ENCODE data around the gene ARSI. TPM values are rescaled to one million over a fixed set of nuclear protein-coding genes. Genes with fewer than 3 reads are reported as not detected.

ARSI gene
- total RNA-seq, 4 donors from 2014 or later, result 7.3 to 17.0 (median 8.1) TPM

DNA sequence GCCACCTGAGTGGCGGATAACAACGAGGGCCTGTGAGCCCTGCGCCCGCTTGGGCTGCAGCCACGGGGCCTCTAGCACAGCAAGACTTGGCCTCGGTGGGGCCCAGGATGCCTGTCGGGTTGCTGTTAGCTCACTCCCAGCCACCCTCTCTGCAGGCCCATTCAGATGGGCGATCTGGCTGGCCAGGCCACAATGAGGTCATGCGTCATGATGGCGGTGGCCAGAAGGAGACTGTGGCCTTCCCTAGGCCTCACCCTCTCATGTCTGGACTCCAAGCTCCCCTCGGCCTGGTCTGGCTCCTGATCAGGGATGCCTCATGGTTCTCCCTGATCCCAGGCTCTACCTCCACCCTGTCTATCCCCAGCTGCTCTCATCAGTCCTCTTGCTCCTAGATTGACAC lies 35.8 kb upstream of the ARSI start:
- 86 to 87% methylated on average over 11 of the region's 11 CpGs for WGBS, 2 donors

DNA sequence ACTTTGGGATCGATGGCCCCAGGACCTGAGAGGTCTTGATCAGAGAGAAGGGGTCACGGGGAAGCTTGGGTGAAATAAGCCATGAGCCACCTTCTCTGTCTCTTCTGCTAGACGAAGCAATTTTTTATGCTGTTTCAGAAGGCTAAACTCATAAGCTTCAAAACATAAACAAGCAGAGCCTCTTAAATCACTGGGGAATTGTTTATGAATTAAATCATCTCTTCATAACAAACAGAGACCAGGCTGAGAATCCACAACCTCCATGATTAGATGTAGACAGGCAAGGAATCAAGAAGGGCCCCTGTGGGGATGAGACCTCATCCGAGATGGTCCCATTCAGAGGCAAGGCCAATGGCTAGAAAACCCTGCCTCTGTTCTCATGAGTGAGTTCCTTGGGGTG lies 33.1 kb upstream of the ARSI start:
- Histone ChIP-seq H3K4me1 (peaks cover 0 to 12% (median 5%) of the 10 kb centered on the region in 4 donors), H3K36me3 (no peaks in the 10 kb centered on the region)

More for the DNA sequence above, 35.8 kb upstream of the ARSI start:
- no peaks in the 10 kb centered on the region for H3K36me3 ChIP-seq
- H3K9me3 ChIP-seq, result no peaks in the 10 kb centered on the region
- TF ChIP-seq EP300 (IDR thresholded peaks at IDR 0.05), result no peak
- no peak for TF ChIP-seq POLR2A (IDR thresholded peaks at IDR 0.05)
- peaks cover 0 to 12% (median 5%) of the 10 kb centered on the region in 4 donors for H3K4me1 ChIP-seq
- H3K27ac ChIP-seq, result no peak overlapping the region
- H3K4me3 ChIP-seq, result no peak overlapping the region
- no peak for DNase-seq (ENCODE audit: low spot score in 2 of 2)
- H3K27me3 ChIP-seq, result no peaks in the 10 kb centered on the region

DNA sequence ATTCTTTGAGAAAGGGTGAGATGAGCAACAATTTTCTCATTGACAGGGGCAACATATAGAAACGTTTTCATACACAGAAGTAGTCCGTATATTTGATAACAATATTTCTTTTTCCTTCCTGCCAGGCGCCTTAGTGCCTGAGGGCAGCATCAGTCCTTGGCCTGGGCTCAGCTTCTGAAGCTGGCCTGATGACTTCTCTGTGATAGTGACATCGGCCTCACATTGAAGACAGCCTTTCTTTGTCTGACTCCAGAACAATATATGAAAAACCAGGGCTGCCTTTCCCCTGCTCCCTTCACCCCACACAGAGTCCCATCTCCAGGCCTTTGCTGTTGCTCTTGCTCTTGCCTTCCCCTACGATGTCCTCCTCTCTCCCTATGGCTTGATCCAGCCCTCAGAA lies 30.7 kb upstream of the ARSI start:
- no peak for DNase-seq (ENCODE audit: low spot score in 2 of 2)
- Histone ChIP-seq H3K9me3 (no peaks in the 10 kb centered on the region), H3K4me3 (no peak overlapping the region), H3K4me1 (peaks cover 0 to under 1% (median 0%) of the 10 kb centered on the region in 4 donors), H3K27me3 (no peaks in the 10 kb centered on the region), H3K36me3 (no peaks in the 10 kb centered on the region), H3K27ac (no peak overlapping the region)
- TF ChIP-seq EP300 (IDR thresholded peaks at IDR 0.05), result no peak
- TF ChIP-seq POLR2A (IDR thresholded peaks at IDR 0.05), result no peak
- TF ChIP-seq, protein P1, sequence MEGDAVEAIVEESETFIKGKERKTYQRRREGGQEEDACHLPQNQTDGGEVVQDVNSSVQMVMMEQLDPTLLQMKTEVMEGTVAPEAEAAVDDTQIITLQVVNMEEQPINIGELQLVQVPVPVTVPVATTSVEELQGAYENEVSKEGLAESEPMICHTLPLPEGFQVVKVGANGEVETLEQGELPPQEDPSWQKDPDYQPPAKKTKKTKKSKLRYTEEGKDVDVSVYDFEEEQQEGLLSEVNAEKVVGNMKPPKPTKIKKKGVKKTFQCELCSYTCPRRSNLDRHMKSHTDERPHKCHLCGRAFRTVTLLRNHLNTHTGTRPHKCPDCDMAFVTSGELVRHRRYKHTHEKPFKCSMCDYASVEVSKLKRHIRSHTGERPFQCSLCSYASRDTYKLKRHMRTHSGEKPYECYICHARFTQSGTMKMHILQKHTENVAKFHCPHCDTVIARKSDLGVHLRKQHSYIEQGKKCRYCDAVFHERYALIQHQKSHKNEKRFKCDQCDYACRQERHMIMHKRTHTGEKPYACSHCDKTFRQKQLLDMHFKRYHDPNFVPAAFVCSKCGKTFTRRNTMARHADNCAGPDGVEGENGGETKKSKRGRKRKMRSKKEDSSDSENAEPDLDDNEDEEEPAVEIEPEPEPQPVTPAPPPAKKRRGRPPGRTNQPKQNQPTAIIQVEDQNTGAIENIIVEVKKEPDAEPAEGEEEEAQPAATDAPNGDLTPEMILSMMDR (IDR thresholded peaks at IDR 0.05), result no peak
- WGBS, 2 donors, result 63 to 66% methylated on average over 5 of the region's 5 CpGs

More for the DNA sequence above, 33.1 kb upstream of the ARSI start:
- Histone ChIP-seq H3K27ac (no peak overlapping the region), H3K4me3 (no peak overlapping the region), H3K27me3 (no peaks in the 10 kb centered on the region), H3K9me3 (no peaks in the 10 kb centered on the region)
- TF ChIP-seq EP300 (IDR thresholded peaks at IDR 0.05) (no peak), POLR2A (IDR thresholded peaks at IDR 0.05) (no peak)
- TF ChIP-seq, protein P1 (IDR thresholded peaks at IDR 0.05), result no peak
- DNase-seq (ENCODE audit: low spot score in 2 of 2), result no peak
- WGBS, 2 donors, result 77 to 81% methylated on average over 4 of the region's 4 CpGs

DNA sequence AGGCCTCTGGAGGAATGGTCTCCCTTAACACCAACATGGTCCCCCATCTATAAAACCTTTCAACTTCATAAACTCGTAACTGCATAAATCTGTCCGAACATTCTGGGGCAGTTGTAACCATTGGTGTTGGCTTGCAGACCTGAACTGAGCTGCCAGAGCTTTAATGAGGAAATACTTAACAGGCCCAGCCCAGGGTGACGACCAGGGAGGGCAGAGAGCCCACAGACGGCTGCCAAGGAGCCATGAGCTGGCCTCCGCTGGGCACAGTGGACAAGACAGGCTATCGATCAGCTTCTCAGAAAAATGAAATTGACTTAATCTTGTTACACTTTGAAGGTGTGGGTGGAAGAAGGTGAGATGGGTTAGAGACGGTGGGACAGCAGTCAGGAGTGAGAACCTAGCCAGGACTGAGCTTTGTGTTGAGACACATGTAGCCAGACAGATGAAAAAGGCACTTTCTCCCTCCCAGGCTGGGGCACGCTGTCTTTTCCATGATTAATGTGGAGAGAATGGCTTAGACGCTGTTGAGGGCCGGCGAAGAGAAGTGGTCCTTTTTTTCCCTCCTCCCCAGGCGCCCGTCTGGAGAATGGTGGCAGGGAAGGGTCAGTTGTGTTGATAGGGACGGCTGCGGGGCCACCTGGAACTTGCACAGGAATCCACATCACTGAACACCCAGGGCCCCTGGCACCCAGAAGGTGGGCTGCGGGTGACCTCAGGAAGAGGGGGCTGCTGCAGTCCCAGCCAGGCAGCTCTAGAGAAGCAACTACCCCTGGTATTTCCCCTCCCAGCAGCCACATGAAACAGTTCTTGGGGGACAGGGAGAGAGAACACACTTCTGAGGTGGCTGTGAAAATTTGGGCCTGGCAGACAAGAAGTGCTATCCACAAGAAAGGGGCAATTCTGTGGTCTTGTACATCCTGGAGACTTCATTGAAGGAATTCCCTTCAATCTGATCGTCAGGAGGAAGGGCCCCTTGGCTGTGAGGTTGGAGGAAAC lies 27.5 kb upstream of the ARSI start:
- Histone ChIP-seq H3K4me1 (no peaks in the 10 kb centered on the region), H3K4me3 (no peak overlapping the region), H3K27me3 (no peaks in the 10 kb centered on the region), H3K27ac (no peak overlapping the region), H3K9me3 (no peaks in the 10 kb centered on the region), H3K36me3 (no peaks in the 10 kb centered on the region)
- DNase-seq (ENCODE audit: low spot score in 2 of 2), result no peak
- TF ChIP-seq EP300 (IDR thresholded peaks at IDR 0.05) (no peak), POLR2A (IDR thresholded peaks at IDR 0.05) (no peak)
- TF ChIP-seq, protein P1 (IDR thresholded peaks at IDR 0.05), result no peak
- WGBS, 2 donors, result 68 to 81% methylated on average over 17 of the region's 17 CpGs

DNA sequence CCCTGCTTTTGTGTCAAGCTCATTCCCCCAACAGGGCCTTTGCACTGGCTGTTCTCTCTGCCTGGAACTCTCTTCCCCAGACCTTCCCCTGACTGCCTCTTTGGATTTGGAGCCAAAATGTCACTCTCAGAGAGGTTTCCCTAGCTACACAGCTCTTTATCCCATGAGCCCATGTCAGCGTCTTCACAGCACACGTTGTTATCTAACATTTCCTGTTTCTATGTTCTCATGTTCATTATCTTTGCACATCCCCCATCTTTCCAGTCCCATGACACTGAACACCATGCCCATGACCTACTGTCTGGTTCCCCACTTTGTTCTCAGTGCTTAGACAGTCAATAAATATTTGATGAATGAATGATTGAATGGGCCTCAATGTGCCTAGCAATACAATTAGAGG lies 26.3 kb upstream of the ARSI start:
- TF ChIP-seq EP300 (IDR thresholded peaks at IDR 0.05) (no peak), POLR2A (IDR thresholded peaks at IDR 0.05) (no peak)
- TF ChIP-seq, protein P1 (IDR thresholded peaks at IDR 0.05), result no peak
- DNase-seq (ENCODE audit: low spot score in 2 of 2), result no peak
- Histone ChIP-seq H3K36me3 (no peaks in the 10 kb centered on the region), H3K27me3 (no peaks in the 10 kb centered on the region), H3K9me3 (no peaks in the 10 kb centered on the region), H3K4me3 (no peak overlapping the region), H3K27ac (no peak overlapping the region), H3K4me1 (no peaks in the 10 kb centered on the region)
- 45 to 52% methylated on average over 2 of the region's 2 CpGs for WGBS, 2 donors

Measured in tibial nerve (tissue), 4 donors.